GM10266 (cell line): ENCODE data around the gene NDC80.

ENCODE experiments used
- DNase-seq: peaks from one replicate; pipeline ENCODE4 v3.0.0; 2012; ENCODE audit errors: extremely low spot score
- CTCF ChIP-seq: IDR thresholded peaks from 2 replicates; pipeline ENCODE4 v1.5.1; 2012; ENCODE audit warnings: mild to moderate bottlenecking, low read depth; ENCODE audit not compliant: control insufficient read depth, insufficient read depth; ENCODE audit errors: missing control alignments

NDC80 gene

GRCh38 chr18:2534906-2535305 lies 36.5 kb upstream of the NDC80 start:
- no peak for DNase-seq
- no peak for TF ChIP-seq CTCF

- TF ChIP-seq CTCF: no peak
- DNase-seq: no peak
Observed at GRCh38 chr18:2535419-2535910, 35.9 kb upstream of the NDC80 start.

GRCh38 chr18:2536063-2536462 lies 35.3 kb upstream of the NDC80 start:
- no peak for DNase-seq
- no peak for TF ChIP-seq CTCF

GRCh38 chr18:2536493-2536892 lies 34.9 kb upstream of the NDC80 start:
- TF ChIP-seq CTCF: no peak
- no peak for DNase-seq

- no peak for DNase-seq
- no peak for TF ChIP-seq CTCF
Observed at GRCh38 chr18:2537296-2537695, 34.1 kb upstream of the NDC80 start.

- no peak for DNase-seq
- TF ChIP-seq CTCF: no peak
Observed at GRCh38 chr18:2538236-2538635, 33.1 kb upstream of the NDC80 start.

GRCh38 chr18:2538844-2539243 lies 32.5 kb upstream of the NDC80 start:
- no peak for TF ChIP-seq CTCF
- DNase-seq: no peak
